Omental fat pad (tissue), 4 donors: Measurements from ENCODE around the gene TMEM138. TPM values are rescaled to one million over a fixed set of nuclear protein-coding genes. Genes with fewer than 3 reads are reported as not detected.

Experiments
- ATAC-seq: fragments of 150-250 bp; one replicate; pipeline ENCODE4 v1.9.1; 2016; ENCODE audit warnings: mild to moderate bottlenecking, moderate library complexity; ENCODE audit not compliant: low FRiP score
- DNase-seq: peaks from one replicate; pipeline ENCODE4 v3.0.0-alpha.2; 2019; ENCODE audit warnings: low spot score
- CTCF ChIP-seq, 3 donors: fragments of 450-650 bp; IDR thresholded peaks; one replicate each; pipeline ENCODE4 v1.5.1; 2016 to 2017; ENCODE audit warnings: antibody characterized with exemption in 3 of 3, mild to moderate bottlenecking in 3 of 3, moderate library complexity in 2 of 3
- total RNA-seq, 4 donors: library from RNA; depleted of rRNA; stranded (reverse); fragments of >200 nt; gene quantifications; one replicate each; pipeline ENCODE4 v1.1.0, GENCODE V29; 2016

Gene TMEM138
- total RNA-seq, 4 donors from 2014 or later: 31.6 to 40.8 (median 38.1) TPM

- no peak for TF ChIP-seq CTCF (IDR thresholded peaks at IDR 0.05)
- DNase-seq (no peak), ATAC-seq (no peak)
Observed at GRCh38 chr11:61342207-61342803, 19.9 kb upstream of the TMEM138 start.

- TF ChIP-seq CTCF (IDR thresholded peaks at IDR 0.05): no peak
- no peak for DNase-seq
- no peak for ATAC-seq
Observed at GRCh38 chr11:61343792-61344745, 18.1 kb upstream of the TMEM138 start.

GRCh38 chr11:61345170-61345610, 17.0 kb upstream of the TMEM138 start:
- TF ChIP-seq CTCF (IDR thresholded peaks at IDR 0.05): no peak
- ATAC-seq (no peak), DNase-seq (no peak)

- no peak for TF ChIP-seq CTCF (IDR thresholded peaks at IDR 0.05)
- ATAC-seq (no peak), DNase-seq (no peak)
Observed at GRCh38 chr11:61345954-61346843, 16.0 kb upstream of the TMEM138 start.

- TF ChIP-seq CTCF (IDR thresholded peaks at IDR 0.05): no peak
- peak; percentile 39 for ATAC-seq
- no peak for DNase-seq
Observed at GRCh38 chr11:61347916-61348461, 14.2 kb upstream of the TMEM138 start.

- ATAC-seq: no peak
- no peak for TF ChIP-seq CTCF (IDR thresholded peaks at IDR 0.05)
Observed at GRCh38 chr11:61349189-61349751, 12.9 kb upstream of the TMEM138 start.

More at GRCh38 chr11:61349189-61349751, 12.9 kb upstream of the TMEM138 start:
- no peak for DNase-seq
